Prostate gland (tissue), 2 donors: ENCODE data around the gene AMOTL1.

ENCODE experiments used
- POLR2A ChIP-seq: fragments of 450-650 bp; IDR thresholded peaks from one replicate; pipeline ENCODE4 v1.6.1; 2016; ENCODE audit warnings: antibody characterized with exemption, mild to moderate bottlenecking
- POLR2AphosphoS5 ChIP-seq: sonication (generic); formaldehyde crosslinking; IDR thresholded peaks from one replicate; pipeline ENCODE4 v1.6.1; 2017; ENCODE audit warnings: antibody characterized with exemption
- TF ChIP-seq, protein P1 (sequence below), 4 experiments: fragments of 200-600 bp in 2 of 4; fragments of 450-650 bp in 2 of 4; sonication (generic) in 2 of 4; IDR thresholded peaks; 1 replicate in 3 of 4; 2 replicates in 1 of 4; pipeline ENCODE4 v1.5.1; 2016 to 2019; ENCODE audit warnings: antibody characterized with exemption in 4 of 4, mild to moderate bottlenecking in 2 of 4, moderate library complexity in 2 of 4

DNA sequence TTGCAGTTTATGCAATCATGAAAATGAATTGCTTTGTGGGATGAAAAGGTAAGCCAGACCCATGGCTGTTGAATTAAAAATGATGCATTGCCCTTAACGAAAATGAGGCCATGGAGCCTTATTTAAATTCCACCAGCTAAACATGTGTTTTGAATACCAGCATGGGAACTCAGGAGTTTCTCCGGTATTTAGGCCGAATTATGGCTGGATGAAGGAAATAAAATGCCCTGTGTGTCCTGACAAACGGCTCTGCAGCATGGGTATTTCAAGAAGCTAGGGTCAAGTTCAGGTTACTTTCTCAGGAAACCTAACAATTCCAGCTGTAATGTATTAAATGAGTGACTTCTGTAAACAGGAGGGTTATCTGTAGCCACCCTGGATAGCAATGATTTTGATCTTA is 38.3 kb downstream of the AMOTL1 start:
- TF ChIP-seq, protein P1, sequence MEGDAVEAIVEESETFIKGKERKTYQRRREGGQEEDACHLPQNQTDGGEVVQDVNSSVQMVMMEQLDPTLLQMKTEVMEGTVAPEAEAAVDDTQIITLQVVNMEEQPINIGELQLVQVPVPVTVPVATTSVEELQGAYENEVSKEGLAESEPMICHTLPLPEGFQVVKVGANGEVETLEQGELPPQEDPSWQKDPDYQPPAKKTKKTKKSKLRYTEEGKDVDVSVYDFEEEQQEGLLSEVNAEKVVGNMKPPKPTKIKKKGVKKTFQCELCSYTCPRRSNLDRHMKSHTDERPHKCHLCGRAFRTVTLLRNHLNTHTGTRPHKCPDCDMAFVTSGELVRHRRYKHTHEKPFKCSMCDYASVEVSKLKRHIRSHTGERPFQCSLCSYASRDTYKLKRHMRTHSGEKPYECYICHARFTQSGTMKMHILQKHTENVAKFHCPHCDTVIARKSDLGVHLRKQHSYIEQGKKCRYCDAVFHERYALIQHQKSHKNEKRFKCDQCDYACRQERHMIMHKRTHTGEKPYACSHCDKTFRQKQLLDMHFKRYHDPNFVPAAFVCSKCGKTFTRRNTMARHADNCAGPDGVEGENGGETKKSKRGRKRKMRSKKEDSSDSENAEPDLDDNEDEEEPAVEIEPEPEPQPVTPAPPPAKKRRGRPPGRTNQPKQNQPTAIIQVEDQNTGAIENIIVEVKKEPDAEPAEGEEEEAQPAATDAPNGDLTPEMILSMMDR (IDR thresholded peaks at IDR 0.05), result no peak
- TF ChIP-seq POLR2AphosphoS5, result no peak
- no peak for TF ChIP-seq POLR2A
